T-cell (primary cell): Measurements from ENCODE around the gene KLF7. TPM values are rescaled to one million over a fixed set of nuclear protein-coding genes. Genes with fewer than 3 reads are reported as not detected.

Experiments used
- ATAC-seq, 4 experiments: fragments of 200-7000 bp in 3 of 4; fragments of 150-1000 bp in 1 of 4; cut with Tn5 transposase; replicated peaks in 1 of 4; 1 replicate in 3 of 4; 2 replicates in 1 of 4; pipeline ENCODE4 v1.10.0; 2021; ENCODE audit warnings: moderate library complexity in 3 of 4, mild to moderate bottlenecking in 2 of 4, moderate number of reproducible peaks in 1 of 4
- CTCF ChIA-PET, 2 donors: fragments of 300-600 bp; sonication (Branson Sonifier 250); formaldehyde crosslinking; loops; one replicate each; lab custom pipeline; 2022; ENCODE audit warnings: antibody characterized with exemption in 2 of 2; lab: Charles Lee
- POLR2A ChIA-PET, 2 donors: fragments of 300-600 bp; sonication (Branson Sonifier 250); formaldehyde crosslinking; loops; one replicate each; lab custom pipeline; 2022; ENCODE audit warnings: antibody characterized with exemption in 2 of 2; lab: Charles Lee
- DNase-seq, 35 experiments: peaks; one replicate each; pipeline versions ENCODE4 v3.0.0 to v3.0.0-alpha.2; 2013 to 2023
- H3K27ac ChIP-seq: one replicate; pipeline ENCODE4 v1.5.1; 2013; ENCODE audit warnings: low read length
- H3K27me3 ChIP-seq, 2 experiments: replicated peaks in 1 of 2; 1 replicate in 1 of 2; 2 replicates in 1 of 2; pipeline versions ENCODE4 v1.6.1 to v1.7.0; 2013; ENCODE audit warnings: low read length in 1 of 2, mixed read lengths in 1 of 2; ENCODE audit not compliant: control insufficient read depth in 2 of 2, insufficient read depth in 2 of 2; ENCODE audit errors: extremely low read depth in 1 of 2
- H3K36me3 ChIP-seq, 2 donors: 1 replicate in 1 of 2; 2 replicates in 1 of 2; pipeline versions ENCODE4 v1.6.1 to v1.7.0; 2013; ENCODE audit warnings: low read length in 1 of 2; ENCODE audit not compliant: control insufficient read depth in 2 of 2, insufficient read depth in 1 of 2; ENCODE audit errors: extremely low read depth in 1 of 2
- H3K4me1 ChIP-seq, 2 experiments: 1 replicate in 1 of 2; 2 replicates in 1 of 2; pipeline versions ENCODE4 v1.6.1 to v1.7.0; 2013; ENCODE audit warnings: low read length in 2 of 2, mixed read lengths in 1 of 2; ENCODE audit not compliant: insufficient read depth in 2 of 2, control insufficient read depth in 1 of 2; ENCODE audit errors: extremely low read depth in 1 of 2
- H3K4me3 ChIP-seq, 2 donors: 1 replicate in 1 of 2; 2 replicates in 1 of 2; pipeline versions ENCODE4 v1.5.1 to v1.7.0; 2013; ENCODE audit warnings: mild to moderate bottlenecking in 2 of 2, low read length in 1 of 2, moderate library complexity in 1 of 2; ENCODE audit not compliant: control insufficient read depth in 1 of 2; ENCODE audit errors: extremely low read depth in 1 of 2
- H3K9me3 ChIP-seq: 2 replicates; pipeline ENCODE4 v1.7.0; 2013
- H3K27ac Mint-ChIP-seq, 2 donors: one replicate each; pipeline ENCODE4 v1.8.0; 2020 to 2021; ENCODE audit warnings: mild to moderate bottlenecking in 2 of 2, mixed read lengths in 2 of 2
- H3K27me3 Mint-ChIP-seq, 2 donors: one replicate each; pipeline ENCODE4 v1.8.0; 2021 to 2022; ENCODE audit warnings: mixed read lengths in 2 of 2
- H3K36me3 Mint-ChIP-seq: one replicate; pipeline ENCODE4 v1.8.0; 2021; ENCODE audit warnings: mixed read lengths
- H3K4me1 Mint-ChIP-seq, 3 donors: one replicate each; pipeline ENCODE4 v1.8.0; 2020 to 2022; ENCODE audit warnings: mixed read lengths in 3 of 3, mild to moderate bottlenecking in 1 of 3
- H3K4me3 Mint-ChIP-seq, 3 donors: one replicate each; pipeline ENCODE4 v1.8.0; 2020 to 2022; ENCODE audit warnings: mild to moderate bottlenecking in 3 of 3, mixed read lengths in 3 of 3, moderate library complexity in 3 of 3
- H3K9me3 Mint-ChIP-seq, 3 donors: one replicate each; pipeline ENCODE4 v1.8.0; 2020 to 2022; ENCODE audit warnings: mixed read lengths in 3 of 3
- WGBS: methylation state at CpG from one replicate; pipeline ENCODE4 v1.1.5; 2013; ENCODE audit warnings: missing lambda C conversion rate; ENCODE audit not compliant: insufficient coverage; 5-methylcytosine and 5-hydroxymethylcytosine counted together
- total RNA-seq, 35 experiments: library from RNA in 6 of 35; stranded (reverse) in 6 of 35; fragments of 120-200 nt in 1 of 35; gene quantifications; one replicate each; pipeline versions ENCODE4 v1.2.1 to v1.2.4 and lab custom pipeline; 2013 to 2026

The KLF7 gene
- total RNA-seq = 10 to 100 TPM; 56.8 to 90.6 (median 65.7) TPM
- total RNA-seq (2013) = 20.4 TPM
- 14.1 to 146 (median 68.0) reads per million in 29 experiments for total RNA-seq (lab: John Stamatoyannopoulos, UW)

DNA sequence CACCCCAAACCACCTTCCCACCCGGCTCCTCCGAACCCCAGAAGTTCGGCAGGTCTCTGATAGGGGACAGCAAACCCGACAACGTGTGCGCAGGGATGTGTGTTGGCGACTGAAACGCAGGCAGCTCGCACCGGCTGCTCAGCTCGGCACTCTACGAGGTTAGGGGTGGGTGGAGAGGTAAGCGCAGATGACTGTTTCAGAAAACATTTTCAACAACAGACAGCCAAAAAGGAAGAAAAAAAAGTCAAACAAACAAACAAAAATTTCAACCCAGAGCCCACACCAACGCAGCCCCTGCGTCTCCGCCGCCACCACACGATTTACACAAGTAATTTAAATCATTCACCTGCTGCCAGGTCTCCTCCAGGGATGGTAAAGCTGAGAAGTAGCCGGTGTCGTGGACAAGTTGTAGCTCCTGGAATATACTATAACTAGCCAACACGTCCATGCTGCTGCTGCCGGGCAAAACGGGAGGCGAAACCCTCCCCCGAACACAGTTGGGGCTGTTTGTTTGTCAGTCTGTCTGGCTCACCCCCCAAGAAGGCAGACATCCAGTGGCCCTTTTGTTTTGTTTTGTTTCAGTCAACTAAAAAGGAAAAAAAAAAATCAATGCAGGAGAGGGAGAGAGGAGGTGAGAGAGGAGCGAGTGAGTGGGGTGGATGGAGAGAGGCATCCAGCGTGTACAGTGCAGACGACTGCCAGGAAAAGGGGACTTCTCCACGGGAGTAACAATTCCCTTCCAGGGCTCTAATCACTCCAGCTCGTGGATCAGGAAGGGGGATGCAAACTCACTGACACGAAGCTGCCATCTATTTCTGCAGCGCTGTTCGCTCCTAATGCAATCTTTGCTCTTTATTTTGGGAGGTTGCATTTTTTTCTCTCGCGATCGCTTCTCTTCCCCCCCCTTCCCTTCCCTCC is at the start of gene KLF7:
TSS of gene KLF7 (minus strand) at position 828 of the 918 bp plus-strand sequence. CDS start at position 448, 380 bp downstream.
- ChIA-PET POLR2A (interaction anchor here (0.5 to 3.5 kb wide), 16 partner anchors 9 to 400 kb away, joined by 3 to 49 read pairs (median 3); partner anchors contain the start of gene FASTKD2 (in 1 of the 2)), CTCF (interaction anchor here (0.5 to 2.5 kb wide), 10 partner anchors 9 to 364 kb away, joined by 3 to 8 read pairs (median 4); partner anchors contain the start of gene CREB1 (in 1 of the 2))
- H3K4me1 Mint-ChIP-seq = peaks cover 46 to 60% (median 49%) of the 10 kb centered on the region in 3 donors
- ATAC-seq (peak; percentile 11 to 34 (median 15)), DNase-seq (peak; percentile 46 to 79 (median 65))
- peaks cover 25 to 27% of the 10 kb centered on the region in 2 experiments for H3K4me1 ChIP-seq
- H3K9me3 Mint-ChIP-seq = peaks cover 0 to 3% (median 0%) of the 10 kb centered on the region in 3 donors
- H3K36me3 Mint-ChIP-seq = peaks cover 10% of the 10 kb centered on the region
- peak within 1 kb of the TSS; percentile 90 for H3K27ac ChIP-seq
- H3K27me3 Mint-ChIP-seq = peaks cover 0 to 21% of the 10 kb centered on the region in 2 donors
- H3K4me3 ChIP-seq = peak within 1 kb of the TSS; percentile 72 to 98
- H3K36me3 ChIP-seq = no peaks in the 10 kb centered on the region
- H3K9me3 ChIP-seq = no peaks in the 10 kb centered on the region
- peaks cover 0 to 19% of the 10 kb centered on the region in 2 experiments for H3K27me3 ChIP-seq
- H3K4me3 Mint-ChIP-seq = peak within 1 kb of the TSS; percentile 96 to 99 (median 97)
- WGBS = 0% methylated on average over 7 of the region's 36 CpGs
- H3K27ac Mint-ChIP-seq = peak within 1 kb of the TSS; percentile 93 to 99

- H3K27me3 ChIP-seq = no peaks in the 10 kb centered on the region
- no CpG with 5 or more reads among the region's 2 CpGs for WGBS
- no peaks in the 10 kb centered on the region for H3K36me3 ChIP-seq
- H3K36me3 Mint-ChIP-seq = no peaks in the 10 kb centered on the region
- no peak overlapping the region for H3K27ac Mint-ChIP-seq
- peaks cover 0 to 4% (median 0%) of the 10 kb centered on the region in 3 donors for H3K9me3 Mint-ChIP-seq
- no peak overlapping the region for H3K27ac ChIP-seq
- ChIA-PET POLR2A (no interaction called here), CTCF (interaction anchor here in 1 of 2 donors (0.5 kb wide), 1 partner anchor 72 kb away, joined by 3 read pairs; no protein-coding TSS in a partner anchor)
- H3K4me1 ChIP-seq = no peaks in the 10 kb centered on the region
- no peak overlapping the region for H3K4me3 ChIP-seq
- H3K4me1 Mint-ChIP-seq = no peaks in the 10 kb centered on the region
- peaks cover 0 to 2% of the 10 kb centered on the region in 2 donors for H3K27me3 Mint-ChIP-seq
- ATAC-seq (no peak), DNase-seq (no peak)
- H3K4me3 Mint-ChIP-seq = no peak overlapping the region
- no peaks in the 10 kb centered on the region for H3K9me3 ChIP-seq
These were observed 49.6 kb upstream of the KLF7 start for GRCh38 chr2:207215308-207215707.

DNA sequence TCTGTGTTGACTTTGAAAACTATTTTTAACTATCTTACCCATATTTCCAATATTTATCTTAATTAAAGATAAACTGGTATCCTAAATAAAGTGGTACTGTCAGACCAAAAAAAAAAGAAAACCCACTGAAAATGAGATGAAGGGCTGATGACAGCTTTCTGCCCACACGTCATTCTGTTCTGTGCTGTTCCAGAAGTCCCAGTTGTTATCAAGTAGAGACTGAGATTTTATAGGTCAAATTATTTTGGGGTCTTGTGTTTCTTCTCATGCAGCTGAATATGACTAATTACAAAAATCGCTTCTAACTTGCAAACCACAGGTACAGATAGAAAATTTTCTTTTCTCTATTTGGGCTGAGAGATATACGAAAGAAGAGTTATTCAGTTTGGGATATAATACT is 48.7 kb upstream of the KLF7 start:
- ChIA-PET POLR2A (no interaction called here), CTCF (no interaction called here)
- Histone ChIP-seq H3K9me3 (no peaks in the 10 kb centered on the region), H3K36me3 (no peaks in the 10 kb centered on the region), H3K4me3 (no peak overlapping the region), H3K4me1 (no peaks in the 10 kb centered on the region), H3K27me3 (no peaks in the 10 kb centered on the region), H3K27ac (no peak overlapping the region)
- no CpG with 5 or more reads among the region's 3 CpGs for WGBS
- peaks cover 0 to 4% (median 0%) of the 10 kb centered on the region in 3 donors for H3K9me3 Mint-ChIP-seq
- H3K36me3 Mint-ChIP-seq = no peaks in the 10 kb centered on the region
- no peak for DNase-seq
- H3K4me3 Mint-ChIP-seq = no peak overlapping the region
- H3K27ac Mint-ChIP-seq = no peak overlapping the region
- H3K27me3 Mint-ChIP-seq = no peaks in the 10 kb centered on the region
- no peaks in the 10 kb centered on the region for H3K4me1 Mint-ChIP-seq
- ATAC-seq = no peak

DNA sequence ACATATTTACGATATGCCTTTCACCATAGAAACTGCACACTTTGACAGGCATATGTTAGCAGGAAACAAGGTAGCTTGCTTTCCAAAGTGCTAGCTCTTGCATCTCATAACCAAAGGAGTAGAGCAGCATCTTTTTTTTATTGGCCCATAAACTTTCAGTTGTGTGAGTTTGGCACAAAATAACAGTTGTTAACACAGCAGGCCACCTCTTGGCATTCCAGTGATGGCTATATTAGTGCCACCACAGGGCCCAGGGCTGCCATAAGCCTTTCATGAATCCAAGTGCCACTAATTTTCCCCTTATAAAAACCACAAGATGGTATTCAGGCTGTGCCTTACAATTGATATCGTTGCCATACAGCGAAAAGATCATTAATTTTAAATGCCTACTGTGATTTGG is 40.3 kb upstream of the KLF7 start:
- H3K27ac Mint-ChIP-seq = no peak overlapping the region
- Histone ChIP-seq H3K4me1 (no peaks in the 10 kb centered on the region), H3K27ac (no peak overlapping the region), H3K9me3 (no peaks in the 10 kb centered on the region), H3K27me3 (no peaks in the 10 kb centered on the region), H3K4me3 (no peak overlapping the region), H3K36me3 (no peaks in the 10 kb centered on the region)
- ChIA-PET CTCF (no interaction called here), POLR2A (interaction anchor here in 1 of 2 donors (0.5 kb wide), 1 partner anchor 1123 kb away, joined by 5 read pairs; no protein-coding TSS in a partner anchor)
- no peaks in the 10 kb centered on the region for H3K27me3 Mint-ChIP-seq
- no CpG with 5 or more reads among the region's 3 CpGs for WGBS
- peaks cover 0 to 3% (median 0%) of the 10 kb centered on the region in 3 donors for H3K9me3 Mint-ChIP-seq
- H3K4me1 Mint-ChIP-seq = no peaks in the 10 kb centered on the region
- no peaks in the 10 kb centered on the region for H3K36me3 Mint-ChIP-seq
- H3K4me3 Mint-ChIP-seq = no peak overlapping the region
- DNase-seq = no peak
- ATAC-seq = no peak

DNA sequence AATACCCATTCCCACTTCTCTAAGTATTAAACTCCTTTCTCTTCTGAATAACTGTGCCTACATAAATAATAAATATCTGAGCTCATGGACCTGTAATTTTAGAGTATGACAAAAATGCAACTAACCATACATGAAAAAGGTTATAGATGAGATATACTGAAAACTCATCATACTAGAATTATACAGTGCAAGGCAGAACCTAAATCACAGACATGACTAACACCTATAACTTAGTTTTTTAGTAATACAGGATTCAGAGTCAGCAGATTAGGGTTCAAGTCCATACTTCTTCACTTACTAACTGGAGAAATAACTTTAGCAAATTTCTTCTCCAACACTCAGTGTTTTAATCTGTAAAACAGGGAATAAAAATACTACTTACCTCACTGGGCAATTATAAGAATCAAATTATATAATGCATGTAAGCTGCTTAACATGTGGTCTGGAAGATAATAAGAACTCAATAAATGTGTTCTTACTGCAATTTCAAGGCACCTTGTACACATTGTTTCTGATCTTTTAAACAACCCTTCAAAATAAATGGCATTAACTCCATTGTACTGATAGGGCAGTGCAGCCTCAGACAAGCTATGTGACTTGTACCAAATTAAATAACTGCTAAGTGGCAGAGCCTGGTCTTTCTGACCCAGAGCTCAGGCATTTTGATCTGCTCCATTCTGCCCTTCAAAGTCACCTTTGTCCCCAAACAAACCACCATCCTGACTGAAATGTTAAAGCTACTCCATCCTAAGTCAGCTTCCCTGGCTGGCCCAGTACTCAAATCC is 39.6 kb upstream of the KLF7 start:
- POLR2A ChIA-PET = interaction anchor here in 1 of 2 donors (0.7 kb wide), 1 partner anchor 133 kb away, joined by 3 read pairs; no protein-coding TSS in a partner anchor
- Histone ChIP-seq H3K27me3 (no peaks in the 10 kb centered on the region), H3K4me1 (no peaks in the 10 kb centered on the region), H3K27ac (no peak overlapping the region), H3K4me3 (no peak overlapping the region), H3K36me3 (no peaks in the 10 kb centered on the region), H3K9me3 (no peaks in the 10 kb centered on the region)
- no peaks in the 10 kb centered on the region for H3K27me3 Mint-ChIP-seq
- H3K27ac Mint-ChIP-seq = no peak overlapping the region
- H3K36me3 Mint-ChIP-seq = no peaks in the 10 kb centered on the region
- ATAC-seq = no peak
- H3K4me3 Mint-ChIP-seq = no peak overlapping the region
- CTCF ChIA-PET = interaction anchor here (0.6 kb wide), 2 partner anchors 52 to 601 kb away, joined by 3 to 4 read pairs; no protein-coding TSS in a partner anchor
- H3K4me1 Mint-ChIP-seq = no peaks in the 10 kb centered on the region
- DNase-seq = no peak
- H3K9me3 Mint-ChIP-seq = peaks cover 0 to 3% (median 0%) of the 10 kb centered on the region in 3 donors

- Mint-ChIP-seq H3K4me1 (no peaks in the 10 kb centered on the region), H3K4me3 (no peak overlapping the region), H3K36me3 (no peaks in the 10 kb centered on the region), H3K27ac (no peak overlapping the region), H3K27me3 (no peaks in the 10 kb centered on the region), H3K9me3 (peaks cover 0 to 3% (median 0%) of the 10 kb centered on the region in 3 donors)
- POLR2A ChIA-PET = no interaction called here
- Histone ChIP-seq H3K36me3 (no peaks in the 10 kb centered on the region), H3K27me3 (no peaks in the 10 kb centered on the region), H3K4me1 (no peaks in the 10 kb centered on the region), H3K9me3 (no peaks in the 10 kb centered on the region), H3K27ac (no peak overlapping the region), H3K4me3 (no peak overlapping the region)
- no peak for ATAC-seq
- no peak for DNase-seq
- CTCF ChIA-PET = interaction anchor here (0.6 to 0.8 kb wide), 2 partner anchors 8 to 116 kb away, joined by 3 read pairs; no protein-coding TSS in a partner anchor
- WGBS = no CpG with 5 or more reads among the region's 1 CpG
These were observed 37.3 kb upstream of the KLF7 start for GRCh38 chr2:207203056-207203455.
